Sigmoid colon (tissue), 3 donors: ENCODE results near the gene PTH1R.

Experiments
- CTCF ChIP-seq, 4 experiments: fragments of 450-650 bp in 3 of 4; fragments of 200-600 bp in 1 of 4; IDR thresholded peaks; one replicate each; pipeline ENCODE4 v1.5.1; 2016 to 2019; ENCODE audit warnings: antibody characterized with exemption in 4 of 4, mild to moderate bottlenecking in 3 of 4, moderate library complexity in 2 of 4
- POLR2A ChIP-seq, 2 donors: fragments of 450-650 bp; IDR thresholded peaks; one replicate each; pipeline ENCODE4 v1.6.1; 2016; ENCODE audit warnings: antibody characterized with exemption in 2 of 2, mild to moderate bottlenecking in 2 of 2, moderate library complexity in 2 of 2

GRCh38 chr3:46944191-46944590 lies 66.7 kb downstream of the PTH1R start:
- TF ChIP-seq CTCF (IDR thresholded peaks at IDR 0.05) (no peak), POLR2A (IDR thresholded peaks at IDR 0.05) (no peak)
